ENCODE results near the gene ZNF710. TPM values are rescaled to one million over a fixed set of nuclear protein-coding genes. Genes with fewer than 3 reads are reported as not detected.

ZNF710 gene
- total RNA-seq, 2 experiments from 2014 or later = 13.8 to 19.0 TPM

GRCh38 chr15:90042766-90043529 is 41.8 kb downstream of the ZNF710 start:
- peaks cover 52% of the 10 kb centered on the region for H3K4me1 ChIP-seq (ENCODE audit: insufficient read depth, low read length, poor library complexity, severe bottlenecking)
- H2AFZ ChIP-seq (ENCODE audit: low read length) = no peak overlapping the region
- no peak overlapping the region for H3K4me2 ChIP-seq (ENCODE audit: low read length)
- H3K9me3 ChIP-seq (ENCODE audit: low read length) = no peaks in the 10 kb centered on the region
- no peak overlapping the region for H3K4me3 ChIP-seq (ENCODE audit: low read depth, low read length, poor library complexity, severe bottlenecking)
- ChIA-PET CTCF (ENCODE audit: unreplicated experiment) (no interaction called here), POLR2A (interaction anchor here (0.6 to 0.7 kb wide), 3 partner anchors 11 to 148 kb away, joined by 3 to 5 read pairs (median 4); no protein-coding TSS in a partner anchor)
- H3K79me2 ChIP-seq (ENCODE audit: insufficient read depth, low read depth, low read length) = no peaks in the 10 kb centered on the region
- intact Hi-C loops (cut with micrococcal nuclease; ENCODE audit: unreplicated experiment) = no loop called here
- DNase-seq (ENCODE audit: low spot score) = no peak
- TF ChIP-seq CTCF (conservative IDR thresholded peaks at IDR 0.05; ENCODE audit: low read length) (no peak), EZH2phosphoT487 (IDR thresholded peaks at IDR 0.05; ENCODE audit: borderline replicate concordance, low read depth, low read length) (no peak)
- H3K36me3 ChIP-seq (ENCODE audit: insufficient read depth, low read length) = no peaks in the 10 kb centered on the region
- BruUV-seq (replicated peaks) = no TSS peak
- no peaks in the 10 kb centered on the region for H4K20me1 ChIP-seq (ENCODE audit: insufficient read depth, low read length)
- no peaks in the 10 kb centered on the region for H3K9me2 ChIP-seq (ENCODE audit: insufficient read depth, low read length)
- no peak overlapping the region for H3K27ac ChIP-seq (ENCODE audit: low read depth, low read length, poor library complexity, severe bottlenecking)

GRCh38 chr15:90043530-90044010 is 42.4 kb downstream of the ZNF710 start:
- Histone ChIP-seq H2AFZ (ENCODE audit: low read length) (no peak overlapping the region), H3K4me2 (ENCODE audit: low read length) (no peak overlapping the region), H4K20me1 (ENCODE audit: insufficient read depth, low read length) (no peaks in the 10 kb centered on the region), H3K79me2 (ENCODE audit: insufficient read depth, low read depth, low read length) (no peaks in the 10 kb centered on the region), H3K4me3 (ENCODE audit: low read depth, low read length, poor library complexity, severe bottlenecking) (no peak overlapping the region), H3K27ac (ENCODE audit: low read depth, low read length, poor library complexity, severe bottlenecking) (no peak overlapping the region), H3K4me1 (ENCODE audit: insufficient read depth, low read length, poor library complexity, severe bottlenecking) (peaks cover 52% of the 10 kb centered on the region), H3K9me3 (ENCODE audit: low read length) (no peaks in the 10 kb centered on the region), H3K36me3 (ENCODE audit: insufficient read depth, low read length) (no peaks in the 10 kb centered on the region), H3K9me2 (ENCODE audit: insufficient read depth, low read length) (no peaks in the 10 kb centered on the region)
- BruUV-seq (replicated peaks) = no TSS peak
- no peak for DNase-seq (ENCODE audit: low spot score)
- intact Hi-C loops (cut with micrococcal nuclease; ENCODE audit: unreplicated experiment) = no loop called here
- TF ChIP-seq EZH2phosphoT487 (IDR thresholded peaks at IDR 0.05; ENCODE audit: borderline replicate concordance, low read depth, low read length) (no peak), CTCF (conservative IDR thresholded peaks at IDR 0.05; ENCODE audit: low read length) (no peak)
- ChIA-PET CTCF (ENCODE audit: unreplicated experiment) (no interaction called here), POLR2A (interaction anchor here (0.6 to 0.7 kb wide), 3 partner anchors 12 to 147 kb away, joined by 3 to 5 read pairs (median 4); no protein-coding TSS in a partner anchor)

- TF ChIP-seq CTCF (conservative IDR thresholded peaks at IDR 0.05; ENCODE audit: low read length) = no peak
- no peak for TF ChIP-seq EZH2phosphoT487 (IDR thresholded peaks at IDR 0.05; ENCODE audit: borderline replicate concordance, low read depth, low read length)
- intact Hi-C loops (cut with micrococcal nuclease; ENCODE audit: unreplicated experiment) = no loop called here
- DNase-seq (ENCODE audit: low spot score) = no peak
- POLR2A ChIA-PET = no interaction called here
- Histone ChIP-seq H3K79me2 (ENCODE audit: insufficient read depth, low read depth, low read length) (no peaks in the 10 kb centered on the region), H3K4me3 (ENCODE audit: low read depth, low read length, poor library complexity, severe bottlenecking) (no peak overlapping the region), H3K4me2 (ENCODE audit: low read length) (no peak overlapping the region), H3K9me3 (ENCODE audit: low read length) (no peaks in the 10 kb centered on the region), H4K20me1 (ENCODE audit: insufficient read depth, low read length) (no peaks in the 10 kb centered on the region), H3K27ac (ENCODE audit: low read depth, low read length, poor library complexity, severe bottlenecking) (no peak overlapping the region), H3K36me3 (ENCODE audit: insufficient read depth, low read length) (no peaks in the 10 kb centered on the region), H3K4me1 (ENCODE audit: insufficient read depth, low read length, poor library complexity, severe bottlenecking) (peaks cover 50% of the 10 kb centered on the region), H2AFZ (ENCODE audit: low read length) (no peak overlapping the region), H3K9me2 (ENCODE audit: insufficient read depth, low read length) (no peaks in the 10 kb centered on the region)
- CTCF ChIA-PET (ENCODE audit: unreplicated experiment) = no interaction called here
- no TSS peak for BruUV-seq (replicated peaks)
Observed at GRCh38 chr15:90044191-90044590, 43.1 kb downstream of the ZNF710 start.

Data from OCI-LY7 (cell line).